Measurements from ENCODE around the gene AVPR2.

DNA sequence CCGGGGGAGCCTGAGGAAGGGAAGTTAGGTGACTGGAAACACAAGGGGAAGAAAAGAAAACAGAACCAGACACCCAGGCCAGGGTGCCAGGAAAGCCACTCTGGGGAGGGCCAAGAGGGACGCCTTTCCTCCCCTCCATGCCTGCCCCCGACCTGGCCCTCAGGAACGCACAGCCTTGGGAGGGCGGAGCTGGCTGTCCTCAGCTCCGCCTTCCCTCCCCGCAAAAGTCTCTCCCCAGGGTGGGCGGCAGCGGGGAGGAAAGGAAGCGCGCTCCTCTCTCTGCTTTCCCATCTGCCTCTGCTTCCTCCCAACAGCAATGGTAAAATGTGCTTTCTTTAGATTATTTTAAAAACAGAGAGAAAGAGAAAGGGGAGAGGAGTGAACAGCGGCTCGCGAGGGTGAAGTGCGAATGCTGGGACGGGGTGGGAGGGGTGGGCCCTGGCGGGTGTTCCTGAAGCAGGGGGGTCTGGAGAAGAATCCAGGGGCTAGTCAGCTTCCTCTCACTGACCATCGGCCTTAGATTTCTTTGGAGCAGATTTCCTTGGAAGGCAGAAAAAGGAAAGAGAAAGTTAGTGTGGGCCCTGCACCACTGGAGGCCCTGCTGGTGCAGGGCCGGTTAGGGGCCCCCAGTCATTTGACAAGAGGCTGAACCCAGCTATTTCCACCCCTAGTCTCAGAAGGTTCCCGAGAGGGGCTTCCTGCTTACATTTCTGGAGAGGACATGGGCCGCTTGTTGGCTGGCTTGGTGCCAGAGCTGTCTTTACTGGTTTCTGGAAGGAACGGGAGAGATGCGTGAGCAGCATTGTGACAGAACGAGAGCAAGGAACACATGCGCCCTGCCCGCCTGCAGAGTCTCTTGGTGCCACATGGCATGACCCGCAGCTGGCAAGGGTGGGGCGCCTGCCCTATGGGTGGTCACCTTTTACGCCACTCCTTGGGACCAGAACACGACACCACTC lies 44.7 kb downstream of the AVPR2 start:
- TF ChIP-seq, protein P1, sequence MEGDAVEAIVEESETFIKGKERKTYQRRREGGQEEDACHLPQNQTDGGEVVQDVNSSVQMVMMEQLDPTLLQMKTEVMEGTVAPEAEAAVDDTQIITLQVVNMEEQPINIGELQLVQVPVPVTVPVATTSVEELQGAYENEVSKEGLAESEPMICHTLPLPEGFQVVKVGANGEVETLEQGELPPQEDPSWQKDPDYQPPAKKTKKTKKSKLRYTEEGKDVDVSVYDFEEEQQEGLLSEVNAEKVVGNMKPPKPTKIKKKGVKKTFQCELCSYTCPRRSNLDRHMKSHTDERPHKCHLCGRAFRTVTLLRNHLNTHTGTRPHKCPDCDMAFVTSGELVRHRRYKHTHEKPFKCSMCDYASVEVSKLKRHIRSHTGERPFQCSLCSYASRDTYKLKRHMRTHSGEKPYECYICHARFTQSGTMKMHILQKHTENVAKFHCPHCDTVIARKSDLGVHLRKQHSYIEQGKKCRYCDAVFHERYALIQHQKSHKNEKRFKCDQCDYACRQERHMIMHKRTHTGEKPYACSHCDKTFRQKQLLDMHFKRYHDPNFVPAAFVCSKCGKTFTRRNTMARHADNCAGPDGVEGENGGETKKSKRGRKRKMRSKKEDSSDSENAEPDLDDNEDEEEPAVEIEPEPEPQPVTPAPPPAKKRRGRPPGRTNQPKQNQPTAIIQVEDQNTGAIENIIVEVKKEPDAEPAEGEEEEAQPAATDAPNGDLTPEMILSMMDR (IDR thresholded peaks at IDR 0.05) = no peak
- no peak for TF ChIP-seq POLR2A (IDR thresholded peaks at IDR 0.05)
